Eye (tissue), 1 donor: ENCODE data around the gene MGRN1.

Source experiments
- DNase-seq: peaks from one replicate; pipeline ENCODE4 v3.0.0-alpha.2; 2015

The MGRN1 gene

DNA sequence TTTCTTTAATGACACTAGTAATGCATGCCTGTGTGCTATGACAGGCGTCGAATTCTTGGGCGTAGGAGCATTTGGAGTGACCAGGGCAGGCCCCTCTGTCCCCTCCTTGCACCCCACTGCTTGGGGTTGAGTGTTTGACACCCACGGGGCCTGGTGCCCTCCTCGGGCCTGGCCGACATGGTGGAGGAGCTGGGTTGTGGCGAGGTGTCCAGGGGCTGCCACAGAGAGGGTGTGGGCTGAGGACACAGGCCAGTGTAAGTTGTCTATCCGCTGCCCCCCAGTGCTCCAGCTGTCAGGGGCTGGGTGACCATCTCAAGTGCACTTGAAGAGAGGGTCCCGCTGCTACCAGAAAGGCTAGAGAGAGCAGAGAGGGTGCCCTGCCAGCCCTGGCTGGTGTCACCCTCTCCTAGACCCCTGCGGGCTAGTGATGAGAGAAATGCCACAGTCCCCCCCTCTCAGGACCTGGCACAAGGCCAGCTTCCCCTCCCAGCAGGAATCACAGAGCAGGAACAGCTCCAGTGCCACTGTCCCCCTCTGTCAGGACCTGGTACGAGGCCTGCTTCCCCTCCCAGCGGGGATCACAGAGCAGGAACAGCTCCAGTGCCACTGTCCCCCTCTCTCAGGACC is 30.5 kb downstream of the MGRN1 start:
- no peak for DNase-seq

DNA sequence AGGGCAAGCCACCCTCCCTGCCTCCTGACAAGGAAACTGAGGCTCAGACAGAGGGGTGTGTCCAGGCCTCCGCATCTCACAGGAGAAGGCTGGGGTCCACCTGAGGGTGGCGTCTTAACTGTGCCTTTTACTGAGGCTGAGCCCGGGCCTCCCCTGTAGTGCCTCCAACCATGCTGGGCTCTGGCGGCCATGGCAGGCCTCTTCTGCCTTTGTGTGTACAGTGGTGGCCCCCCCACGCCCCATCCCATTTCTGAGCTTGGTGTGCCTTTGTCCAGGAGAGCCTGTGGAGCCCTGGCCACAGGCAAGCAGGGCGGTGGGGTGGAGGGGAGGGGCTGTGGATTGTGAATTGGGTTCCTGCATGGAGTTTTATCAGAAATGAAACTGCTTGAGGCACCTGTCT is 31.2 kb downstream of the MGRN1 start:
- DNase-seq = no peak

DNA sequence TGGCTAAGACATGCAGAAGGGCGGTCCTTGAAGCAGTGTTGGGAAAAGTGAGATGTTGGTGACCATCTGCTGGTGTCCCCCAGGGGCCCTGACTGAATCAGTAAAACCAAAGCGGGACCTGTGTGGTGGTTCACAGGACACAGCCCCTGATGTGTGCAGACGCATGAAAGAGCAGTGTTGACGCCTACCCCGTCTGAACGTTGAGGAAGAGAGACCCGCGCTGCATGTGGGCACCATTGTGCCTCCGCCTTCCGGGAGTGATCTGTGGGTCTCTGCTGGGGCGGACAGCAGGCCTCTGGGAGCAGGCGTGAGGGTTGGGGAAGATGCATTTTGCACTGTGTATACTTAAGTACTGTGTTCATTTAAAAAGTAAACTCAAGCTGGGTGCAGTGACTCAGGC is 31.6 kb downstream of the MGRN1 start:
- DNase-seq = no peak

DNA sequence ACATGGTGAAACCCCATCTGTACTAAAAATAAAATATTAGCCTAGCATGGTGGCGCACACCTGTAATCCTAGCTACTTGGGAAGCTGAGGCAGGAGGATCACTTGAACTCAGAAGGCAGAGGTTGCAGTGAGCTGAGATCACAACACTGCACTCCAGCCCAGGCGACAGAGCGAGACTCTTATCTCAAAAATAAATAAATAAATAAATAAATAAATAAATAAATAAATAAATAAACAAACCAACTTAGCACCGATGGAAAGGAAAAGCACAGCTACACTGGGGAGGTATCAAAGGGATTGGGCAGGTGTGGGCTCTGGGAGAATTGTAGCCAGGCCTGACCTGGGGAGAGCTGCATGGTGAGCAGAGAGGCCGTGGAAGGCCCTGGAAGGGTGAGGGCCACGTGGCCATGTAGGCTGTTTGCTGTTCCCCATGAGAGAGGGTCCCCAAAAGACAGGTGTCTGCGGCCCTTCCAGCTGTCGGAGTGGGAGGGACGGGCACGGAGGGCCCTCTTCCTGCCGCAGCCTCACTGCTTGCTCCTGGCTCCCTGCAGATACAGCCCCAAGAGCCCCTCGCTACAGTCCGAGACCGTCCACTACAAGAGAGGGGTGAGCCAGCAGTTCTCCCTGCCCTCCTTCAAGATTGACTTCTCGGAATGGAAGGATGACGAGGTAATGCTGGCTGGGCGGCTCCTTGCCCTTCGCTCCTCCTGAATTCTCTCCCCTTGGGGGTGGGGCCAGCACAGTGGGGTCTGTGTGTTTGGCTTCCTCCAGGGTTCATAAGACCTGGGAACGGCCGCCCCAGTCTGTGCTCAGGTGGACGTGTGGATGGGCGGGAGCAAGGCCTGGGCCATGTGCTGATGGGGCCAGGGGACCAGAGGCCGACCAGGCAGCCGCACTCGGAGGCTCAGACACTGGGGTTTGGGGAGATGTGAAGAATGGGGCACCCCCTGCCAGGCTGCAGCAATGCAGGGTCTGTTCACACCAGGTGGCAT is 32.4 kb downstream of the MGRN1 start:
- DNase-seq = no peak

DNA sequence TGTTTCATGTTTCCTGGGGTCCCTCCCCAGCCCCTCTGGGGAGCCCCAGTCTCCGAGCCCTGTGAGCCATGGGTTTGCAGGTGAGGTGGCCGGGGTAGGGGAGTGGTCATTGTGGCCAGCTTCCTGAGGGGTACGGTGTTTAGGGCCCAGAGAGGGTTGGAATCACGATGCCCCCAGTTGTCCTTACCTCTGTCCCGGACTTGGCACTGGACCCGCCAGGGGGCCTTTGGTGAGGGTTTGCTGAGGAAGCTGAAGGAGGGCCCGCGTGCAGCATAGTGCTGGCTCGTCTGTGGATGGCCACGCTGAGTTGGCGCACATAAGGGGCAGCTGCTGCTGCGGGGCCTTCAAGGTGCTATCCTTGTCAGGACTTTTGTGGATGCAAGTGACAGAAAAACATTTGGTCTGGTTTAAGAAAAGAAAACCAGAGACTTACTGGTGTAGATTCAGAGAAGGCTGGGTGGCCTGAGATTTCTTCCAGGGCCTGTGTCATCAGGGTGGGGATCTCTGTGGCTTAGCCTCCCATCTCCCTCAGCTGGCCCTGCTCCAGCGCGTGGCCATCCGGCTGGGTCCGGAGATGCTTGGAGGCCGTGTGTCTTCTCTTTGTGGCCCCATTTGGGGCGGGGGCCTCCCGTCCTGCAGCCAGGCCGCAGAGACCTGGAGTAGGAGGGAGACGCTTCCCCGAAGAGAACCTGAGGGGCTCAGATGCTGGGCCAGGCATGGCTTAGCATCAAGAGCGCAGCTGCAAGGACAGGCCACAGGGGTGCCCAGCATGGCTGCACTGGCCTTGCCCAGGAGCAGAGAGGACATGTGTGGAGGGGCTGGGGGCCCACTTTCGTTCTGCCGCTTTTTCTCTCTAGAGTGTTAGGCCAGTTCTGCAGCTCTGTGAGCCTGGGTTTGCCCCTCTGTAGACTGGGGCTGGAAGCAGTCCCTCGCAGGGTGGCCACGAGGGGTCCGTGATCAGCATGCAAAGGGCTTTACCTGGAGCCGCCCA is 35.0 kb downstream of the MGRN1 start:
- no peak for DNase-seq

DNA sequence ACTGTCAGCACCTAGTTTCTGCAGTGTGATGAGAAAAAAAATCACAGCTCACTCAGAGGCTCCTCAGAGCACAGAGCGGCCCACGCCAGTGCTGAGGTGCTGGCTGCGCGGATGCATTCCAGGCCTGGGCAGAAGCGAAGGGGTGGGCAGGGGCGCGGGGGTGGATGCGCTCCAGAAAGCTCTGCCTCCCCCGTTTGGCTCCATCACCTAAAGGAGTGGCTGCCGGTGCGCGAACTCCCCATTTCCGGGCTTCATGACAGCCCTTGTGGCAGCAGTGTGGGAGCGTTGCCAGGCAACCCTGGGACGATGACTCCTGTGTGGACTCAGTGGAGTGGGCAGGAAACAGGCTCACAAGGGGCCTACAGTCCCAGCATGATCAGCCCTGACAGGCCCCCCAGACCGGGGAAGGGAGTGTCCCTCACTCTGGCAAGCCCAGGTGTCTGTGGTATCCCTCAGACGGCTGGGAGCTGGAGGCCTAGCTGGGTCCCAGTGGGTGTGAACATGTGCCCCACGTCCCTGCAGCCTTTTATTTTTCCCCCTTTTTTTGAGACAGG is 35.9 kb downstream of the MGRN1 start:
- DNase-seq = peak; percentile 13

DNA sequence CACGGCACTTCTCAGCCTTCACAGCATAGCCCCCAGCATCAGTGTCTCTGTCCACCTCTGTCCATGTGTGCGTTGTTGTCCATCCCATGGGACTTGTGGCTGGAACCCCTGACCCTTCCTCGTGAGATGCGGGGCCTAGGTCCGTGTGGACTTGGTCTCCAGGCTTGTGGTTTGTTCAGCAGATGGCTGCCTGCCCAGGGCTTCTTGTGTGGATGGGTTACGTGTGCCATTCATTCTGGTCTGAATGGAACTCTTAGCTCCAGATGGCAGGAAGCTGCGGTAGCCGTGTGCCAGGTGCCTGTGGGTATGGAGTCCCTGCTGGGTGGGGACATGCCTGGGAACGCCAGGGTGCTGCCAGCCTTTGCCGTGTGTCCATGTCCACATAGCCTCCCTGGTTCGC is 37.0 kb downstream of the MGRN1 start:
- no peak for DNase-seq

DNA sequence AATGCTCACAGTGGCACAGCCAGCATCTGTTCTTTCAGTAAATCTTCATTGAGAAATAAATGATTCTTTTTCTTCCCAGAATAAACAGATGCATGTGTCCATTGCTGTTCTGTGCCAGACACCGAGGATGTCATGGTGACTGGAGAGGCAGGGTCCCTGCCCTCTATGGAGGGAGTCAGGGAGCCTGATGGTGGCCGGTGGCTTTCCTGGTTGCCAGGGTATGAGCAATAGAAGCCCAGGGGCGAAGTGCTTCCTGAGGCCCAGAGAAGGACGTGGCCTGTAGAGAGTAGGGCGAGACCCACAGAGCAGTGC is 38.8 kb downstream of the MGRN1 start:
- no peak for DNase-seq

DNA sequence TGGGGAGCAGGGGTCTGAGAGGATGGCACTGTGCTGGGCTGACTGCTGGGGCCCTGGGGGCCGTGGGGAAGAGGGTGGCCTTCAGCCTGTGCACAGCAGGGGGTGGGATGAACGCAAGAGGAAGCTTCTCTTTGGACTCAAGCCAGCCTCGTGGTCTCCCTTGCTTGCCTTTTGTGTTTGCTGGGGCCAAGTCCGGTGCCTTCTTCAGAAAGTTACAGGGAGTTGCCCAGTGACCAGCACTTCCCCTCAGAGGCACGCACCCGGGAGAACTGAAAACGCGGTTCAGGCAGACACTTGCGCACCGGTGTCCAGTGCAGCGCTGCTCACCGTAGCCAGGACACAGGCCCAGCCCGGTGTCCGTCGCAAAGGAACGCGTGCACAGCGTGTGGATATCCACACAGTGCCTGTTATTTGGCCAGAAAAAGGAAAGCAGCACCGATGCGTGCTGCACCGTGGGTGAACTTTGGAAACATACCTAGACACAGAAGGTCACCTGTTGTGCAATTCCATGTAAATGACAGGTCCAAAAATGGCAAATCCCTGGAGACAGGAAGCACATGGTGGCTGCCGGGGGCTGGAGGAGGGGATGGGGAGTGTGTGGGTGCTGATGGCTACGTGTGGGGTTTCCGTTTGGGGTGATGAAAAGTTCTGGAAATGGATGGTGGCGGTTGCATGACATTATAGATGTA is 39.3 kb downstream of the MGRN1 start:
- DNase-seq = no peak

DNA sequence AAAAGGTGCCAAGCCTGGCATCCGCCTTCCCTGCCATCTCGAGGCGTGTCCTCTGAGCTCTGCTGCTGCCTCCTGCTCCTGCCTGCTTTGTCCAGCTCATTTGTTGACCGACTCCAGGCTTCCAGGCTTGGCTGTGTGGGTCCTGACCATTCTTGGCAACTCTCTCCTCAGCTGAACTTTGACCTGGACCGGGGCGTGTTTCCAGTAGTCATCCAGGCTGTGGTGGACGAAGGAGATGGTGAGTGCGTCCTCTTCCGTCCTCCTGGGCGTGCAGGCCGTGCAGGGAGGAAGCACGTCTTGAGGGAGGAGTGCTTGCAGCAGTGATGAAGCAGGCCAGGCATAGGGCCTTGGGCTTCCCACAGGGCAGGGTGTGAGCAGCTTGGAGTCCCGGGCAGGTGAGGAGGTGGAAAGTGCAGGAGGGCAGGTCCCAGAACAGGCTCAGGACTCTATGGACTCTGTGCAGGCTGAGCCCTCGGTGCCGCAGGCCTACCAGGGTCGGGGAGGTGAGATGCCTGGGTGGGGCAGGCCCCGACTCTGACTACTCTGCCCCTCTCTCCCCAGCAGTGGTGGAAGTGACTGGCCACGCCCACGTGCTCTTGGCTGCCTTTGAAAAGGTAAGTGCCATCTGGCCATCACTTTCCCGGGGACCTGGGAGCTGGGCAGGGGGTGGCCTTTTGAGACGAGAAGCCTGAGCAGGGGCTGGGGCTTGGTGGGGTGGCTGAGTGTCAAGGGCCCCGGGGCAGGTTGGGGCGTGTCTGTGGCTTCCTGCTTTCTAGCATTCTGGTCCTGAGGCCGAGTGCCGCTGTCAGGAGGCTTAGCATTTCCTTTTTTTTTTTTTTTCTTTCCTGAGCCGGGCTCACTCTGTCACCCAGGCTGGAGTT is 40.2 kb downstream of the MGRN1 start:
- DNase-seq = no peak

DNA sequence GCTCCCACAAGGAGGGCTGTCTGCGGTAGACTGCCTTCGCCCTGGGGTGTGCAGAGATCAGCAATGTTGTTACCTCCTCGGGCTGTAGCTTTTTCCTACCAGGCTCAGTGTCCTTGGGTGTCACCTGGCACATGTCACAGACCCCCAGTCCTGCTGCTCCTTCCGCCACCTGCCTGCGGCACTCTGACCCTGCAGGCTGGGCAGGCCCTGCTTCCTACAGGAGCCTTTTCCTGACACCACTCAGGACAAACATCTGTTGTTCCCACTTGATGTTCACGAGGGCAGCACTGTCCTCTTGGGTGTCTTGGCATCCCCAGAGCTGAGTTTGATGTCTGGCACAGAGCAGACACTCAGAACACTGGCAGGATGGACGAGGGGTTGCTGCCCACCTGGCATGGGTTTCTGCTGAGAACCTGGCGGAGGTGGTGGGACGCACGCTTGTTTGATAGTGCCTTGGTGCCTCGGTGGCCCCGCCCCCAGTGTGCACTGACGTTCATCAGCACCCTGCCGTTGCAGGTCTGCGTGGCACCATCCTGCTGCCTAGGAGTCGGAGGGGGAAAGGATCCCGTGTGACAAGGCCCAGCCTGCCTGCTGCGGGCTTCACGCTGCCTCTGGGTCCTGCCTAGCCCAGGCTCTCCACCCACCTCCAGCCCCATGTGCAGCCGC is 42.0 kb downstream of the MGRN1 start:
- no peak for DNase-seq

DNA sequence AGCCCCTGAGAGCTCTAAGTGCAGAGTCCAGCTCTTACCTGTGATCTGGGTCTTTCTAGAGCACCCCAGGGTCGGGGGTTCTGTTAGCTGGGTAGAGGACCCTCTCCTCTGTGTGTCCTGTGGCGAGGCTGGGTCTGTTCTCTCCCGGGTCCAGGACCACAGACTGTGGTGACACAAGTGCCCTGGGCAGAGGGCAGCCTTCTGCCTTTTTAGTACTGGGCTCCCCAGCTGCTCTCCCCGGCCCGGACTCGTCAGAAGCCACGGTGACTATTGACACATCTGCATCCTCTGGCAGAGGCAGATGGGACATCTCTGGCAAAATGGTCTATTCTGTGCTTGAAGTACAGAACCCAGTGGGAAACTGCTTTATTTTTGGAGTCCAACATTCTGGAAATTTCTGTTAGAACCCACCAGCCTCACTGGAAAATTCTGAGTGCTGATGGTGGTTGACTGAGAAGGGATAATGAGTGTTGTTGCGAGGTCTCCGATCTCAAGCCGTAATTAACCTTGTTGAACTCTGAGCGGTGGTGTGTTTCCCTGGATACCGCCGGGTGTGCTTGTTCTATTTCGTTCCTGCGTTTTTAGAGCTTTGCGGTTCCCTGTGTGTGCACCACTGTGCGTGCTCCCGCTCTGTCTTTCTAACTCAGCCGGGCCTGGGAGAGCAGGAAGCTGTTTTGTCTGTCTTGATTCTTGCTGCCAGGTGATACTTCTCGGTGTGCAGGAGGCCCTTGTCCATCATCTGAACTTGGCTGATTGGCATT is 42.8 kb downstream of the MGRN1 start:
- peak; percentile 44 for DNase-seq

DNA sequence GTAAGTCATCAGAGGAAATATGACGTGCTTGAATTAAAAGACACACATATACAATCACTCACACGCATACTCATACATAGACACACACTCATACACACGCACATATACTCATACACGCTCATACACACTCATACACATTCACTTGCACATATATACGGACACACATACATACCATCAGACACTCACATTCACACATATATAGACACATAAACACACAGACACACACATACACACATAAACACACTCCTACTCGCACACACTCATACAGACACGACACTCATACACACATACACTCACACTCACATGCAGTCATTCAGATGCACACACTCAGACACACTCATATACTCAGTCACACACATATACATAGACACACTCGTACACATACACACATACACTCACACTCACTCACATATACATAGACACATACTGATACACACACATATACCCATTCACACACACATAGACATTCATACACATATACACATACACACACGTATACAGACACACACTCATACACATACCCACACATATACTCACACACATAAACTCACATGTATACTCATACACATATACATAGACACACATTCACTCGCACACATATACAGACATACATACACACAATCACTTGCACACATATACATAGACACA is 43.8 kb downstream of the MGRN1 start:
- no peak for DNase-seq

DNA sequence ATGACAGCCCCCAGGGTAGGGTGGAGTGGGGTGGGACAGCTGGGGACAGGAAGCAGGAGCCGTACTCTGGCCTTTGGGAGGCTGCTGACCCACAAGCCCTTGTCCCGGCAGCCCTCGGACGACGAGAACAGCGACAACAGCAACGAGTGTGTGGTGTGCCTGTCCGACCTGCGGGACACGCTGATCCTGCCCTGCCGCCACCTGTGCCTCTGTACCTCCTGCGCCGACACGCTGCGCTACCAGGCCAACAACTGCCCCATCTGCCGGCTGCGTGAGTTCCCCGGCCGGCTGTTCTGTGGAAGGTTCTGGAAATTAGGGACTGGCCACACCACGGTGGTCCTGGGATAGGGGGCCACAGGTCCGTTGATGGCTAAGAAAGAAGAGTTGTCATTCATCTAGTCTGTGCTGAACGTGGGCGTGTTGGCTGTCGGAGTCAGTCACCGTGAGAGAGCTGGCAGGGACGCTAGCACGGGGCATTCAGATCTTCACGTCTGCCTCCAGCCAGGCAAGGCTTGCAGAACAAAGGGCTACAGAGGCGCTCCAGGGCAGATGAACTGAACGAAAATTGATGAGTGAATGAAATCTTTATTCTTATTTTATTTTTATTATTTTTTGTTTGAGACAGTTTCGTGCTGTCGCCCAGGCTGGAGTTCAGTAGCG is 48.9 kb downstream of the MGRN1 start:
- no peak for DNase-seq

DNA sequence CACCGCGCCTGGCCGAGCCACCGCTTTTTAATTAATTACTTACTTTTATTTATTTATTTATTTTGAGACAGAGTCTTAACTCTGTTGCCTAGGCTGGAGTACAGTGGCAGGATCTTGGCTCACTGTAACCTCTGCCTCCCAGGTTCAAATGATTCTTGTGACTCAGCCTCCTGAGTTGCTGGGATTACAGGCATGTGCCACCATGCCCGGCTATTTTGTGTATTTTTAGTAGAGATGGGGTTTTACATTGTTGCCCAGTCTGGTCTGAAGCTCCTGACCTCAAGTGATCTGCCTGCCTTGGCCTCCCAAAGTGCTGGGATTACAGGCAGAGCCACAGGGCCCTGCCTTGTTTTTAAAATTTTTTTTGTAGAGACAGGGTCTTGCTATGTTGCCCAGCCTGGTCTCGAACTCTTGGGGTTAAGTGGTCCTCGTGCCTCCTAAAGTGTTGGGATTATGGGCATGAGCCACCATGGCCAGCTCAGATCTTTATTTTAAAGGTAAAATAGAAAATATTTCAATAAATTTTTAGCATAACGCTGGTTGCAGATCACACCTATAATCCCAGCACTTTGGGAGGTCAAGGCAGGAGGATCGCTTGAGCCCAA is 50.4 kb downstream of the MGRN1 start:
- DNase-seq = no peak

DNA sequence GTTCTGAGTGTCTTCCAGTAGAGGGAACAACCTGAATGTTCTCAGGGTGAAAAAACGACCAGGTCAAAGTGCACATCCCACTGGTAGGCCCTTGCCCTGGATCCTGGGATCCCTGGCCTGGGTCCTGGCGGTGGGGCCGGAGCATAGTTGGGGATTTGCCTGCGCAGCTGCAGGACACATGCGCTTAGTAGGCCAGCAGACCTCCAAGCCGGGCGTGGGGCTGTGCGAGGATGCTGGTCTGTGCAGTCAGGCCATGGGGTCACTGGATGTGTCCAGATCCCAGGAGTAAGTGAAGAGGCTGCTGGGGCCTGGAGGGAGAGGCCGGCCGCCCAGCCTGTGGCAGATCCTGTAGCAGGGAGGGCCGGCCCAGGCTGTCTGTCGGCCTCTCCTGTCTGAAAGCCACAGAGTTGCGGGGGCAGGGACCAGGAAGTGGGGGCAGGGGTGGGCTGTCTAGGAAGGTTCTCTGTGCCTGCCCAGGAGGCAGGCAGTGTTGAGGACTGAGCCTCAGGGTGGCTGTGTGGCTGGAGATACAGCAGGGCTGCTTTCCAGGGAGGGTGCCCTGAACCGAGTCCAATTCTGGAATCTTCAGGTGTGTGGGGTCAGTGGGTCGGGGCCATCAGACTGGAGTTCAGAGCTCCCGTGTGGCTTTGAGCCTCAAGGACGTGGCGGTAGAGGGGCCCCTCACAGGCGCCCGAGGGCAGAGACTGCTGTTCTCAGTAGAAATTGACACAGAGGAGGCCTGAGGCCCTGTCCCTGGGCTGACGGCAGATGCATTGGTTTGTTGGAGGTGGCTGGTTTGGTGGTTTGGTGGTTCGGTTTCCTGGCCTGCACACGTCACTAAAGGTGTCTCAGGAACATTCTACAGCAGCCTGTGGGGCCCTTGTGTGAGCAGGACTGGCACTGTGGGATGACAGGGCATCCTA is 51.5 kb downstream of the MGRN1 start:
- DNase-seq = no peak

DNA sequence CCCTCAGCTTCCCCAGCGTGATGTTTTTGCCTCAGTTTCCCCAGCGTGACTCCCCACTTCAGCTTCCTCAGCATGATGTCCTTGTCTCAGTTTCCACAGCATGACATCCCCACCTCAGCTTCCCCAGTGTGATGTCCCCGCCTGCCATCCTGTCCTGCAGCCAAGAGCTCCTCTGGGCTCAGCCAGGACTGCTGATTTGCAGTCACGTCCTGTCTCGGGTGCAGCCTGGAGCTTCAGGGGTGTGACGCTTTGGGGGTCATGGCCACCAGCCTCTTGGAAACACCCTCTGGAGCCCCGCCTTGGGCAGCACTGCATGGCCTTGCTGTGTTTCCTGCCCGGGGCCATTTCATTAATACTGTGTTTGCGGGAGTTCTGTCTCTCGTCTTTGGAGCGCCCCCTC is 52.2 kb downstream of the MGRN1 start:
- no peak for DNase-seq
